ENCODE data around the gene SBF2. TPM values are rescaled to one million over a fixed set of nuclear protein-coding genes. Genes with fewer than 3 reads are reported as not detected.
"Not testable (repeated sequence)": the region's sequence is repeated elsewhere in the genome, so short reads cannot be mapped to it uniquely, and the experiment has no call there.

The SBF2 gene
- total RNA-seq, 4 donors from 2014 or later, result 20.6 to 48.6 (median 26.0) TPM

- intact Hi-C loops (cut with DNase I), result no loop called here
- DNase-seq, result no peak
Observed at GRCh38 chr11:9903579-9903978, 390.4 kb downstream of the SBF2 start.

GRCh38 chr11:9901943-9902342, 392.1 kb downstream of the SBF2 start:
- intact Hi-C loops (cut with DNase I), result no loop called here
- H3K36me3 ChIP-seq, result no peaks in the 10 kb centered on the region
- H3K27me3 ChIP-seq, result no peaks in the 10 kb centered on the region
- no peak overlapping the region for H3K4me3 ChIP-seq
- no peak overlapping the region for H3K27ac ChIP-seq
- H3K4me1 ChIP-seq, result no peaks in the 10 kb centered on the region
- no peak for DNase-seq
- H3K9me3 ChIP-seq, result no peaks in the 10 kb centered on the region
- TF ChIP-seq CTCF (IDR thresholded peaks at IDR 0.05) (no peak), POLR2A (IDR thresholded peaks at IDR 0.05) (no peak)

More at GRCh38 chr11:9903579-9903978, 390.4 kb downstream of the SBF2 start:
- H3K36me3 ChIP-seq, result no peaks in the 10 kb centered on the region
- no peaks in the 10 kb centered on the region for H3K4me1 ChIP-seq
- H3K27ac ChIP-seq, result no peak overlapping the region
- TF ChIP-seq CTCF (IDR thresholded peaks at IDR 0.05) (no peak), POLR2A (IDR thresholded peaks at IDR 0.05) (no peak)
- no peaks in the 10 kb centered on the region for H3K9me3 ChIP-seq
- no peaks in the 10 kb centered on the region for H3K27me3 ChIP-seq
- WGBS, 2 donors, result 86 to 87% methylated on average over 6 of the region's 6 CpGs
- H3K4me3 ChIP-seq, result no peak overlapping the region

GRCh38 chr11:9900253-9900652, 393.8 kb downstream of the SBF2 start:
- Histone ChIP-seq H3K36me3 (peaks cover 0 to 11% (median 0%) of the 10 kb centered on the region in 3 donors), H3K27ac (peak overlapping the region in 2 of 4 donors; percentile 11 to 30)
- DNase-seq; intact Hi-C loops (cut with DNase I); H3K4me3 ChIP-seq; H3K4me1 ChIP-seq; H3K9me3 ChIP-seq; H3K27me3 ChIP-seq: not testable (repeated sequence)
- 59 to 85% methylated on average over 8 of the region's 8 CpGs for WGBS, 2 donors

- WGBS, 2 donors, result 85 to 89% methylated on average over 1 of the region's 1 CpG
- Histone ChIP-seq H3K9me3 (peaks cover 0 to 2% (median 0%) of the 10 kb centered on the region in 3 donors), H3K4me1 (no peaks in the 10 kb centered on the region), H3K27ac (peak overlapping the region in 2 of 4 donors; percentile 11 to 30), H3K36me3 (peaks cover 0 to 17% (median 0%) of the 10 kb centered on the region in 3 donors), H3K27me3 (no peaks in the 10 kb centered on the region), H3K4me3 (no peak overlapping the region)
- intact Hi-C loops (cut with DNase I), result no loop called here
- TF ChIP-seq CTCF (IDR thresholded peaks at IDR 0.05) (no peak), POLR2A (IDR thresholded peaks at IDR 0.05) (no peak)
- no peak for DNase-seq
Observed at GRCh38 chr11:9899676-9900075, 394.3 kb downstream of the SBF2 start.

- no peak overlapping the region for H3K27ac ChIP-seq
- intact Hi-C loops (cut with DNase I), result no loop called here
- DNase-seq, result no peak
- no peak overlapping the region for H3K4me3 ChIP-seq
- H3K36me3 ChIP-seq, result peaks cover 0 to 42% (median 0%) of the 10 kb centered on the region in 3 donors
- H3K27me3 ChIP-seq, result no peaks in the 10 kb centered on the region
- 89 to 91% methylated on average over 2 of the region's 2 CpGs for WGBS, 2 donors
- TF ChIP-seq POLR2A (IDR thresholded peaks at IDR 0.05), result no peak
- TF ChIP-seq CTCF (IDR thresholded peaks at IDR 0.05), result no peak
- H3K9me3 ChIP-seq, result peaks cover 0 to 6% (median 0%) of the 10 kb centered on the region in 3 donors
- no peaks in the 10 kb centered on the region for H3K4me1 ChIP-seq
Observed at GRCh38 chr11:9896902-9897301, 397.1 kb downstream of the SBF2 start.

GRCh38 chr11:9895006-9895405, 399.0 kb downstream of the SBF2 start:
- Histone ChIP-seq H3K27ac (no peak overlapping the region), H3K9me3 (peaks cover 0 to 6% (median 0%) of the 10 kb centered on the region in 3 donors), H3K4me1 (no peaks in the 10 kb centered on the region), H3K27me3 (no peaks in the 10 kb centered on the region), H3K4me3 (no peak overlapping the region), H3K36me3 (peaks cover 0 to 42% (median 0%) of the 10 kb centered on the region in 3 donors)
- intact Hi-C loops (cut with DNase I), result no loop called here
- WGBS, 2 donors, result 82 to 93% methylated on average over 1 of the region's 1 CpG
- no peak for DNase-seq
- TF ChIP-seq POLR2A (IDR thresholded peaks at IDR 0.05) (no peak), CTCF (IDR thresholded peaks at IDR 0.05) (no peak)

All from esophagus squamous epithelium (tissue), 5 donors.